Measurements from ENCODE around the gene RAP1GAP2.

DNA sequence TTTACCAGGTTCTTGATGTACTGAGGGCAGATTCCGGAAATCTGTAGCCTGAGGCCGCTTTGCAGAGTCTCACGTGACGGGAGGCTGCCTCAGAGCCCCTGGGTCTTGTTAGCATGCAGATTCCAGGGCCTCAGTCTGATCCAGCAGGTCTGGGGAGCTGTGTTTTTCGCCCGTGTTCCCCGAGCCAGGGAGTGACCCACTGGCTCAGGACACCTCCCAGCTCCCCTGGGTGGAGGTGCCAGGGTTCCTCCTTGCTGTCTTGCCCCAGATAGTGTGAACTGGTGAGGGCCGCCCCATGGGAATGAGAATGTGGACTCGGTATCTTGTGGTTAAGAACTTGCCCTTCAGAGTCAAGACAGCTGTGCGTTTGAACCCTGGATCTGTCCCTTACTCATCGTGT lies 168.6 kb downstream of the RAP1GAP2 start:
- TF ChIP-seq, protein P1, sequence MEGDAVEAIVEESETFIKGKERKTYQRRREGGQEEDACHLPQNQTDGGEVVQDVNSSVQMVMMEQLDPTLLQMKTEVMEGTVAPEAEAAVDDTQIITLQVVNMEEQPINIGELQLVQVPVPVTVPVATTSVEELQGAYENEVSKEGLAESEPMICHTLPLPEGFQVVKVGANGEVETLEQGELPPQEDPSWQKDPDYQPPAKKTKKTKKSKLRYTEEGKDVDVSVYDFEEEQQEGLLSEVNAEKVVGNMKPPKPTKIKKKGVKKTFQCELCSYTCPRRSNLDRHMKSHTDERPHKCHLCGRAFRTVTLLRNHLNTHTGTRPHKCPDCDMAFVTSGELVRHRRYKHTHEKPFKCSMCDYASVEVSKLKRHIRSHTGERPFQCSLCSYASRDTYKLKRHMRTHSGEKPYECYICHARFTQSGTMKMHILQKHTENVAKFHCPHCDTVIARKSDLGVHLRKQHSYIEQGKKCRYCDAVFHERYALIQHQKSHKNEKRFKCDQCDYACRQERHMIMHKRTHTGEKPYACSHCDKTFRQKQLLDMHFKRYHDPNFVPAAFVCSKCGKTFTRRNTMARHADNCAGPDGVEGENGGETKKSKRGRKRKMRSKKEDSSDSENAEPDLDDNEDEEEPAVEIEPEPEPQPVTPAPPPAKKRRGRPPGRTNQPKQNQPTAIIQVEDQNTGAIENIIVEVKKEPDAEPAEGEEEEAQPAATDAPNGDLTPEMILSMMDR (IDR thresholded peaks at IDR 0.05; ENCODE audit: control extremely low read depth in 1 of 3, insufficient read depth in 1 of 3, low read depth in 1 of 3, low read length in 3 of 3) = no peak
- TF ChIP-seq POLR2A (IDR thresholded peaks at IDR 0.05; ENCODE audit: control extremely low read depth in 1 of 2, low read depth in 2 of 2, low read length in 2 of 2) (no peak), POLR2AphosphoS5 (IDR thresholded peaks at IDR 0.05; ENCODE audit: low read depth, low read length) (no peak)
- TF ChIP-seq, protein P2, sequence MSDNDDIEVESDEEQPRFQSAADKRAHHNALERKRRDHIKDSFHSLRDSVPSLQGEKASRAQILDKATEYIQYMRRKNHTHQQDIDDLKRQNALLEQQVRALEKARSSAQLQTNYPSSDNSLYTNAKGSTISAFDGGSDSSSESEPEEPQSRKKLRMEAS (IDR thresholded peaks at IDR 0.05) = no peak
